DOHH2 (cell line): Measurements from ENCODE around the gene ZBTB12.

ENCODE experiments used
- CTCF ChIP-seq: fragments of 200-600 bp; sonication (generic); IDR thresholded peaks from one replicate; pipeline ENCODE4 v1.5.1; 2014; ENCODE audit warnings: antibody characterized with exemption, mild to moderate bottlenecking, low read depth, low read length; ENCODE audit not compliant: poor library complexity, severe bottlenecking
- EZH2phosphoT487 ChIP-seq: fragments of 200-600 bp; sonication (generic); IDR thresholded peaks from 2 replicates; pipeline ENCODE4 v1.6.1; 2017; ENCODE audit warnings: borderline replicate concordance, mild to moderate bottlenecking, antibody characterized with exemption, low read length, moderate library complexity, mixed read lengths

GRCh38 chr6:31899882-31900722 lies 1.8 kb downstream of the ZBTB12 start:
- TF ChIP-seq CTCF = no peak
- no peak for TF ChIP-seq EZH2phosphoT487
